ENCODE results near the gene MTMR10. TPM values are rescaled to one million over a fixed set of nuclear protein-coding genes. Genes with fewer than 3 reads are reported as not detected.

The MTMR10 gene
- total and polyA plus RNA-seq, 2 donors (not counting 3 experiments of a cell fraction or from before 2014, with no cell fraction given) = 48.3 to 88.5 TPM

DNA sequence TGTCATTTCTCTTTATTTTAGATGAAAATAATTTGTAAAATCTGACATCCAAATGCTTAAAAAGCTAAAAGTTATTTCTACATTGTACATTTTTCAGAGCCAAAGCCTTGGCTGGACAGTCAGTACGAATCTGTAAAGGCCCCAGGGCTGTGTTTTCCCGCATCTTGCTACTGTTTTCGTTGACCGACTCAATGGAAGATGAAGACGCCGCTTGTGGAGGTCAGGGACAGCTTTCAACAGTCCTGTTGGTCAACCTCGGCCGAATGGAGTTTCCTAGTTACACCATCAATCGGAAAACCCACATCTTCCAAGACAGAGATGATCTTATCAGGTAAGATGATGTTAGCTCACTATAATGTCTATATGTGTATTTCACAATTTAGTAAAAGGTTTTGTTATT, 77.7 kb downstream of the MTMR10 start:
- BruUV-seq (replicated peaks) = no TSS peak
- no peak for TF ChIP-seq MYC (IDR thresholded peaks at IDR 0.05; ENCODE audit: low read depth, low read length)
- TF ChIP-seq, protein P1, sequence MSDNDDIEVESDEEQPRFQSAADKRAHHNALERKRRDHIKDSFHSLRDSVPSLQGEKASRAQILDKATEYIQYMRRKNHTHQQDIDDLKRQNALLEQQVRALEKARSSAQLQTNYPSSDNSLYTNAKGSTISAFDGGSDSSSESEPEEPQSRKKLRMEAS (IDR thresholded peaks at IDR 0.05; ENCODE audit: insufficient read depth, insufficient read length) = no peak
- TF ChIP-seq JUN (IDR thresholded peaks at IDR 0.05; ENCODE audit: borderline replicate concordance, insufficient read depth, insufficient read length, low read depth) = no peak
- ChIA-PET POLR2A (no interaction called here), CTCF (no interaction called here)
- H3K9me1 ChIP-seq (replicated peaks; ENCODE audit: control insufficient read depth, extremely low read depth, insufficient read depth, low read length) = no peaks in the 10 kb centered on the region
- no peak overlapping the region for H3K4me2 ChIP-seq (ENCODE audit: insufficient read depth, low read length)
- no peak for FAIRE-seq
- no peak overlapping the region for H3K27ac ChIP-seq (ENCODE audit: insufficient read depth, low read depth, low read length)
- H4K20me1 ChIP-seq (replicated peaks; ENCODE audit: control insufficient read depth, extremely low read depth, insufficient read depth, low read length) = no peaks in the 10 kb centered on the region
- no peak overlapping the region for H3K9ac ChIP-seq (replicated peaks; ENCODE audit: extremely low read depth, insufficient read depth, low read length)
- dilution Hi-C loops (cut with MboI; ENCODE audit: extremely low pct_ligation_motif_present, low sequenced_read_pairs) = no loop called here
- H3K79me2 ChIP-seq (ENCODE audit: control insufficient read depth, insufficient read depth, low read length) = no peaks in the 10 kb centered on the region
- no peak overlapping the region for H3K4me3 ChIP-seq (replicated peaks in 1 of 3; ENCODE audit: insufficient read depth in 1 of 3, low read depth in 1 of 3, low read length in 3 of 3)
- peaks cover 0 to 7% of the 10 kb centered on the region in 2 experiments for H3K36me3 ChIP-seq (ENCODE audit: control insufficient read depth in 2 of 2, extremely low read depth in 1 of 2, insufficient read depth in 2 of 2, low read length in 2 of 2)
- H3K4me1 ChIP-seq (ENCODE audit: control insufficient read depth, extremely low read depth, insufficient read depth, low read length) = no peaks in the 10 kb centered on the region
- no peak for DNase-seq (ENCODE audit: low read depth, low spot score)
- no peaks in the 10 kb centered on the region for H3K27me3 ChIP-seq (ENCODE audit: control insufficient read depth in 2 of 2, insufficient read depth in 2 of 2, low read length in 2 of 2)
- H2AFZ ChIP-seq (ENCODE audit: low read depth, low read length) = no peak overlapping the region
- intact Hi-C loops (cut with micrococcal nuclease) = no loop called here
- H3K9me3 ChIP-seq (replicated peaks; ENCODE audit: control insufficient read depth, insufficient read depth, low read length) = no peaks in the 10 kb centered on the region

DNA sequence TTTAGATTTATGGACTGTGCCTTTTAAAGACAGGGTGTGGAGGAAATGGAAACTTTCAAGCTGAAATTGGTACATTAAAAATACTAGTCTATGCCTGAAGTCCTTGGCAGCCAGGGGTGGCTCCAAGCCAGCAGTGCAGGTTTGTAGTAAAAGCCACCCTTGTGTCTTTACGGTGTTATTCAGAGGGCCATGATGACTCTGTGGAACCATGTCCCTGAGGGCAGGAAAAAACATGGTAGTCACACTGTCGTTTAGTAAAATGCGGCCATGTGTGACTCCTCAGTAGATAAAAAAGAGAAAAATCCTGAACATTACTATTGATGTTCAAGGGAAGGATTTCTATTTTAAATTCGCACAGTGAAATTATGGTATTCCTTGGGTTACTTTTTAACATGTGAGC, 85.1 kb downstream of the MTMR10 start:
- H3K79me2 ChIP-seq (ENCODE audit: control insufficient read depth, insufficient read depth, low read length) = no peaks in the 10 kb centered on the region
- POLR2A ChIA-PET = interaction anchor here (0.5 kb wide), 1 partner anchor 83 kb away, joined by 3 read pairs; no protein-coding TSS in a partner anchor
- H3K36me3 ChIP-seq (ENCODE audit: control insufficient read depth in 2 of 2, extremely low read depth in 1 of 2, insufficient read depth in 2 of 2, low read length in 2 of 2) = peaks cover 0 to 4% of the 10 kb centered on the region in 2 experiments
- H3K4me1 ChIP-seq (ENCODE audit: control insufficient read depth, extremely low read depth, insufficient read depth, low read length) = peaks cover 7% of the 10 kb centered on the region
- H2AFZ ChIP-seq (ENCODE audit: low read depth, low read length) = no peak overlapping the region
- no peak overlapping the region for H3K9ac ChIP-seq (replicated peaks; ENCODE audit: extremely low read depth, insufficient read depth, low read length)
- CTCF ChIA-PET = interaction anchor here (4.1 kb wide), 1 partner anchor 222 kb away, joined by 37 read pairs; no protein-coding TSS in a partner anchor
- H3K4me3 ChIP-seq (replicated peaks in 1 of 3; ENCODE audit: insufficient read depth in 1 of 3, low read depth in 1 of 3, low read length in 3 of 3) = no peak overlapping the region
- H3K9me1 ChIP-seq (replicated peaks; ENCODE audit: control insufficient read depth, extremely low read depth, insufficient read depth, low read length) = no peaks in the 10 kb centered on the region
- no peak overlapping the region for H3K27ac ChIP-seq (ENCODE audit: insufficient read depth, low read depth, low read length)
- TF ChIP-seq, protein P1 (IDR thresholded peaks at IDR 0.05; ENCODE audit: insufficient read depth, insufficient read length) = no peak
- TF ChIP-seq POLR2AphosphoS5 (IDR thresholded peaks at IDR 0.05; ENCODE audit: insufficient read depth, low read depth, low read length) (no peak), JUN (IDR thresholded peaks at IDR 0.05; ENCODE audit: borderline replicate concordance, insufficient read depth, insufficient read length, low read depth) (no peak), EZH2 (IDR thresholded peaks at IDR 0.05; ENCODE audit: borderline replicate concordance, low read depth, low read length, severe bottlenecking) (no peak), POLR2A (IDR thresholded peaks at IDR 0.05; ENCODE audit: low read depth, low read length) (no peak), FOS (IDR thresholded peaks at IDR 0.05; ENCODE audit: borderline replicate concordance, insufficient read depth, low read length) (no peak)
- TF ChIP-seq, protein P2, sequence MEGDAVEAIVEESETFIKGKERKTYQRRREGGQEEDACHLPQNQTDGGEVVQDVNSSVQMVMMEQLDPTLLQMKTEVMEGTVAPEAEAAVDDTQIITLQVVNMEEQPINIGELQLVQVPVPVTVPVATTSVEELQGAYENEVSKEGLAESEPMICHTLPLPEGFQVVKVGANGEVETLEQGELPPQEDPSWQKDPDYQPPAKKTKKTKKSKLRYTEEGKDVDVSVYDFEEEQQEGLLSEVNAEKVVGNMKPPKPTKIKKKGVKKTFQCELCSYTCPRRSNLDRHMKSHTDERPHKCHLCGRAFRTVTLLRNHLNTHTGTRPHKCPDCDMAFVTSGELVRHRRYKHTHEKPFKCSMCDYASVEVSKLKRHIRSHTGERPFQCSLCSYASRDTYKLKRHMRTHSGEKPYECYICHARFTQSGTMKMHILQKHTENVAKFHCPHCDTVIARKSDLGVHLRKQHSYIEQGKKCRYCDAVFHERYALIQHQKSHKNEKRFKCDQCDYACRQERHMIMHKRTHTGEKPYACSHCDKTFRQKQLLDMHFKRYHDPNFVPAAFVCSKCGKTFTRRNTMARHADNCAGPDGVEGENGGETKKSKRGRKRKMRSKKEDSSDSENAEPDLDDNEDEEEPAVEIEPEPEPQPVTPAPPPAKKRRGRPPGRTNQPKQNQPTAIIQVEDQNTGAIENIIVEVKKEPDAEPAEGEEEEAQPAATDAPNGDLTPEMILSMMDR (IDR thresholded peaks at IDR 0.05; ENCODE audit: extremely low read depth in 1 of 2, insufficient read depth in 1 of 2, low read depth in 1 of 2, low read length in 2 of 2) = no peak
- DNase-seq (ENCODE audit: low read depth, low spot score) = no peak
- intact Hi-C loops (cut with micrococcal nuclease) = no loop called here
- FAIRE-seq = no peak
- BruUV-seq (replicated peaks) = no TSS peak
- peaks cover 0 to 2% of the 10 kb centered on the region in 2 experiments for H3K27me3 ChIP-seq (ENCODE audit: control insufficient read depth in 2 of 2, insufficient read depth in 2 of 2, low read length in 2 of 2)
- H3K4me2 ChIP-seq (ENCODE audit: insufficient read depth, low read length) = no peak overlapping the region
- dilution Hi-C loops (cut with MboI; ENCODE audit: extremely low pct_ligation_motif_present, low sequenced_read_pairs) = no loop called here
- no peaks in the 10 kb centered on the region for H3K9me3 ChIP-seq (replicated peaks; ENCODE audit: control insufficient read depth, insufficient read depth, low read length)
- H4K20me1 ChIP-seq (replicated peaks; ENCODE audit: control insufficient read depth, extremely low read depth, insufficient read depth, low read length) = no peaks in the 10 kb centered on the region
